Neural progenitor cell (in vitro differentiated cells): ENCODE data around the gene ID4.

Experiments
- EZH2phosphoT487 ChIP-seq: fragments of 200-600 bp; sonication (generic); IDR thresholded peaks from 2 replicates; pipeline ENCODE4 v1.6.1; 2017; ENCODE audit warnings: antibody characterized with exemption
- TF ChIP-seq, protein P1 (sequence below): fragments of 200-600 bp; sonication (generic); IDR thresholded peaks from 2 replicates; pipeline ENCODE4 v1.5.1; 2017; ENCODE audit warnings: antibody characterized with exemption, mild to moderate bottlenecking

DNA sequence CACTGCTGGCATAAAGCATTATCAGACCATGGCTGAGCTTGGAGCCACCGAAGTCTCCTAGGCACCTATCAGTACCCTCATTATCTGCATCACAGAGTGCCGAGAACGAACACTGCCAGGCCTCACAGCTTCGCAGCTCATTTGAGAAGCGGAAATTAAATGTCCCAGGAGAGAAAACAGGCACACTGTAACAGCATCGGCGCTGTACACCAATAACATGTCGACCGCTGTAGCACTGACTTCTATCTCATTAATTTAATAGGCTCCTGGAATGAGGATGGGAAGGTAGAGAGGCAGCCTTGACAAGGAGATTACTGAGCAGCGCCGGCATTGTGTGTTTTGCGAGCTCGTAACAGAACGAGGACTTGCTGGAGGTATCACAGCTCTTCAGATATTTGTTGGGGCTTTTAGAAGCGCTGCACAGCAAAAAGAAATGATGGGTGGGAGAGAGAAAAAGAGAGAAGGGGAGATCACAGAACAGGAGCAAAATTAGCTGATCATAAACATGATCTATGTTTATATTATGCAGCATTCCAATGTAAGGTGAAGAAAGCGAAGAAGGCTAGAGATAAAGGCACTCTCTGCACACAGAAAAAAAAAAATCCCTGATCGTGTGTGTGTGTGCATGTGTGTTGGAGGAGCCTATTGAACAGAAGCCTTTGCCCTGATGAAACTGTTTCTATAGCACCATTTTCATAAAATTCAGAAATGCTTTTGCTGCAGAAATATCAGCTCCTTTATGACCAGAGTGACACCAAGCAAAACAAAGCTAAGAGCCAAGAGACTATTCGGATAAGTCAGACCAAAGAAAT lies 29.2 kb downstream of the ID4 start:
- TF ChIP-seq, protein P1, sequence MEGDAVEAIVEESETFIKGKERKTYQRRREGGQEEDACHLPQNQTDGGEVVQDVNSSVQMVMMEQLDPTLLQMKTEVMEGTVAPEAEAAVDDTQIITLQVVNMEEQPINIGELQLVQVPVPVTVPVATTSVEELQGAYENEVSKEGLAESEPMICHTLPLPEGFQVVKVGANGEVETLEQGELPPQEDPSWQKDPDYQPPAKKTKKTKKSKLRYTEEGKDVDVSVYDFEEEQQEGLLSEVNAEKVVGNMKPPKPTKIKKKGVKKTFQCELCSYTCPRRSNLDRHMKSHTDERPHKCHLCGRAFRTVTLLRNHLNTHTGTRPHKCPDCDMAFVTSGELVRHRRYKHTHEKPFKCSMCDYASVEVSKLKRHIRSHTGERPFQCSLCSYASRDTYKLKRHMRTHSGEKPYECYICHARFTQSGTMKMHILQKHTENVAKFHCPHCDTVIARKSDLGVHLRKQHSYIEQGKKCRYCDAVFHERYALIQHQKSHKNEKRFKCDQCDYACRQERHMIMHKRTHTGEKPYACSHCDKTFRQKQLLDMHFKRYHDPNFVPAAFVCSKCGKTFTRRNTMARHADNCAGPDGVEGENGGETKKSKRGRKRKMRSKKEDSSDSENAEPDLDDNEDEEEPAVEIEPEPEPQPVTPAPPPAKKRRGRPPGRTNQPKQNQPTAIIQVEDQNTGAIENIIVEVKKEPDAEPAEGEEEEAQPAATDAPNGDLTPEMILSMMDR = no peak
- no peak for TF ChIP-seq EZH2phosphoT487
